SK-N-SH (cell line): Measurements from ENCODE around the gene RPL12.

Experiments
- GABPA ChIP-seq: IDR thresholded peaks from 2 replicates; pipeline ENCODE4 v1.4.0; 2012; ENCODE audit warnings: low read depth, mild to moderate bottlenecking
- NFIC ChIP-seq: IDR thresholded peaks from 2 replicates; pipeline ENCODE4 v1.4.0; 2012; ENCODE audit warnings: borderline replicate concordance
- TAF1 ChIP-seq: IDR thresholded peaks from 2 replicates; pipeline ENCODE4 v1.6.1; 2012; ENCODE audit warnings: low read depth, mild to moderate bottlenecking, low read length, moderate library complexity, borderline replicate concordance
- TF ChIP-seq, protein P1 (sequence below): fragments of 200-600 bp; sonication (generic); IDR thresholded peaks from 2 replicates; pipeline ENCODE4 v1.6.1; 2017; ENCODE audit warnings: antibody characterized with exemption, mild to moderate bottlenecking, moderate library complexity

DNA sequence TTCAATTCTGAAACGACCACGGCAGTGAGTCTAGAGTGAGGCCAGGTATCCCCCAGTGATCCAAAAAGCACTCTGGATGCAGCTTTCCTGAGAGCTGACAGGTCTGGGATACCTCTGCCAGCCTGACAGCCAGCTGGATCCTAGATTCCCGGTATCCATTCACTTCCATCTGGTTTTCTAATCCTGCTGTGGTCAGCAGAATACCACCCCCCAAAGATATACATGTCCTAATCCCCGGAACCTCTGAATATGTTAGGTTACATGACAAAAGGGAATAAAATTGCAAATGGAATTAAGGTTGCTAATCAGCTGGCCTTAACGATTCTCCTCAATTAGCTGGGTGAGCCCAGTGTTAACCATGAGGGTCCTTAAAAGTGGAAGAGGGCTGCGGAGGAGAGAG is 28.4 kb downstream of the RPL12 start:
- TF ChIP-seq NFIC, result no peak
- no peak for TF ChIP-seq TAF1
- TF ChIP-seq GABPA, result no peak
- TF ChIP-seq, protein P1, sequence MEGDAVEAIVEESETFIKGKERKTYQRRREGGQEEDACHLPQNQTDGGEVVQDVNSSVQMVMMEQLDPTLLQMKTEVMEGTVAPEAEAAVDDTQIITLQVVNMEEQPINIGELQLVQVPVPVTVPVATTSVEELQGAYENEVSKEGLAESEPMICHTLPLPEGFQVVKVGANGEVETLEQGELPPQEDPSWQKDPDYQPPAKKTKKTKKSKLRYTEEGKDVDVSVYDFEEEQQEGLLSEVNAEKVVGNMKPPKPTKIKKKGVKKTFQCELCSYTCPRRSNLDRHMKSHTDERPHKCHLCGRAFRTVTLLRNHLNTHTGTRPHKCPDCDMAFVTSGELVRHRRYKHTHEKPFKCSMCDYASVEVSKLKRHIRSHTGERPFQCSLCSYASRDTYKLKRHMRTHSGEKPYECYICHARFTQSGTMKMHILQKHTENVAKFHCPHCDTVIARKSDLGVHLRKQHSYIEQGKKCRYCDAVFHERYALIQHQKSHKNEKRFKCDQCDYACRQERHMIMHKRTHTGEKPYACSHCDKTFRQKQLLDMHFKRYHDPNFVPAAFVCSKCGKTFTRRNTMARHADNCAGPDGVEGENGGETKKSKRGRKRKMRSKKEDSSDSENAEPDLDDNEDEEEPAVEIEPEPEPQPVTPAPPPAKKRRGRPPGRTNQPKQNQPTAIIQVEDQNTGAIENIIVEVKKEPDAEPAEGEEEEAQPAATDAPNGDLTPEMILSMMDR, result no peak
